Activated CD4-positive, alpha-beta T cell treated with anti-CD3 and anti-CD28 coated beads for 36 hours (primary cell): Measurements from ENCODE around the gene EHHADH. TPM values are rescaled to one million over a fixed set of nuclear protein-coding genes. Genes with fewer than 3 reads are reported as not detected.
"Not testable (repeated sequence)": the region's sequence is repeated elsewhere in the genome, so short reads cannot be mapped to it uniquely, and the experiment has no call there.

Experiments
- ATAC-seq: fragments of 200-7000 bp; cut with Tn5 transposase; one replicate; pipeline ENCODE4 v1.10.0; 2021; ENCODE audit warnings: mild to moderate bottlenecking, moderate library complexity
- CTCF ChIA-PET: fragments of 350-600 bp; sonication (Branson Sonifier 250); formaldehyde crosslinking; loops from one replicate; lab custom pipeline; 2021; ENCODE audit warnings: antibody characterized with exemption; lab: Charles Lee
- POLR2A ChIA-PET: fragments of 350-600 bp; sonication (Branson Sonifier 250); formaldehyde crosslinking; loops from one replicate; lab custom pipeline; 2021; ENCODE audit warnings: antibody characterized with exemption, inconsistent platforms; lab: Charles Lee
- DNase-seq: peaks from one replicate; pipeline ENCODE4 v3.0.0-alpha.2; 2020
- H3K27ac Mint-ChIP-seq: one replicate; pipeline ENCODE4 v1.8.0; 2021; ENCODE audit warnings: mixed read lengths
- H3K27me3 Mint-ChIP-seq: one replicate; pipeline ENCODE4 v1.8.0; 2021; ENCODE audit warnings: mixed read lengths
- H3K36me3 Mint-ChIP-seq: one replicate; pipeline ENCODE4 v1.8.0; 2021; ENCODE audit warnings: low read depth, mixed read lengths
- H3K4me1 Mint-ChIP-seq: one replicate; pipeline ENCODE4 v1.8.0; 2021; ENCODE audit warnings: mixed read lengths
- H3K4me3 Mint-ChIP-seq: one replicate; pipeline ENCODE4 v1.8.0; 2021; ENCODE audit warnings: mild to moderate bottlenecking, moderate library complexity, mixed read lengths
- H3K9me3 Mint-ChIP-seq: one replicate; pipeline ENCODE4 v1.8.0; 2021; ENCODE audit warnings: low read depth, mixed read lengths
- intact Hi-C, 2 experiments: fragments of 100-400 bp; cut with DNase I in 1 of 2; cut with micrococcal nuclease in 1 of 2; formaldehyde crosslinking; loops; one replicate each; pipeline versions ENCODE4 v1.14.2 to v1.15.1; 2022 to 2024; cut with DNase I, micrococcal nuclease
- total RNA-seq, 2 experiments: library from RNA; stranded (reverse); gene quantifications; one replicate each; pipeline ENCODE4 v1.2.3, GENCODE V29; 2021

The EHHADH gene
- total RNA-seq, 2 experiments from 2014 or later: 2.7 to 3.3 TPM

- Mint-ChIP-seq H3K4me3 (no peak overlapping the region), H3K9me3 (peaks cover 3% of the 10 kb centered on the region), H3K36me3 (peaks cover 7% of the 10 kb centered on the region), H3K27ac (no peak overlapping the region), H3K4me1 (peaks cover 5% of the 10 kb centered on the region), H3K27me3 (peaks cover 25% of the 10 kb centered on the region)
- intact Hi-C loops: no loop called here
- DNase-seq: no peak
- POLR2A ChIA-PET: no interaction called here
- CTCF ChIA-PET: interaction anchor here (0.6 to 1.4 kb wide), 3 partner anchors 16 to 39 kb away, joined by 3 to 4 read pairs (median 3); no protein-coding TSS in a partner anchor
- ATAC-seq: no peak
Observed at GRCh38 chr3:185250653-185251052, 3.2 kb downstream of the EHHADH start.

GRCh38 chr3:185250247-185250646, 3.6 kb downstream of the EHHADH start:
- no peak for ATAC-seq
- intact Hi-C loops: no loop called here
- no peak overlapping the region for H3K27ac Mint-ChIP-seq
- peaks cover 5% of the 10 kb centered on the region for H3K4me1 Mint-ChIP-seq
- POLR2A ChIA-PET: no interaction called here
- H3K36me3 Mint-ChIP-seq: peaks cover 7% of the 10 kb centered on the region
- H3K4me3 Mint-ChIP-seq: no peak overlapping the region
- CTCF ChIA-PET: interaction anchor here (1.1 kb wide), 1 partner anchor 39 kb away, joined by 3 read pairs; no protein-coding TSS in a partner anchor
- DNase-seq: no peak
- peaks cover 25% of the 10 kb centered on the region for H3K27me3 Mint-ChIP-seq
- H3K9me3 Mint-ChIP-seq: peaks cover 3% of the 10 kb centered on the region

- ChIA-PET POLR2A (no interaction called here), CTCF (no interaction called here)
- no peak for DNase-seq
- intact Hi-C loops: no loop called here
- Mint-ChIP-seq H3K27ac (no peak overlapping the region), H3K36me3 (peaks cover 8% of the 10 kb centered on the region), H3K4me3 (no peak overlapping the region), H3K9me3 (peaks cover 23% of the 10 kb centered on the region), H3K27me3 (peaks cover 20% of the 10 kb centered on the region), H3K4me1 (no peaks in the 10 kb centered on the region)
- no peak for ATAC-seq
Observed at GRCh38 chr3:185242642-185243041, 11.2 kb downstream of the EHHADH start.

- ATAC-seq (no peak), DNase-seq (no peak)
- ChIA-PET CTCF (no interaction called here), POLR2A (no interaction called here)
- Mint-ChIP-seq H3K9me3 (peaks cover 17% of the 10 kb centered on the region), H3K27me3 (peaks cover 6% of the 10 kb centered on the region), H3K36me3 (peaks cover 11% of the 10 kb centered on the region), H3K4me1 (no peaks in the 10 kb centered on the region), H3K27ac (no peak overlapping the region), H3K4me3 (no peak overlapping the region)
- intact Hi-C loops: no loop called here
Observed at GRCh38 chr3:185236969-185237368, 16.9 kb downstream of the EHHADH start.

GRCh38 chr3:185233328-185233727, 20.5 kb downstream of the EHHADH start:
- intact Hi-C loops: no loop called here
- Mint-ChIP-seq H3K27ac (no peak overlapping the region), H3K9me3 (peaks cover 4% of the 10 kb centered on the region), H3K27me3 (no peaks in the 10 kb centered on the region), H3K4me3 (no peak overlapping the region), H3K36me3 (peaks cover 7% of the 10 kb centered on the region), H3K4me1 (no peaks in the 10 kb centered on the region)
- no peak for DNase-seq
- POLR2A ChIA-PET: no interaction called here
- CTCF ChIA-PET: no interaction called here
- no peak for ATAC-seq

- POLR2A ChIA-PET: not testable (repeated sequence)
Observed at GRCh38 chr3:185226526-185226925, 27.3 kb downstream of the EHHADH start.

GRCh38 chr3:185225523-185225922, 28.3 kb downstream of the EHHADH start:
- intact Hi-C loops: no loop called here
- Mint-ChIP-seq H3K4me1 (no peaks in the 10 kb centered on the region), H3K4me3 (no peak overlapping the region), H3K36me3 (no peaks in the 10 kb centered on the region), H3K27me3 (no peaks in the 10 kb centered on the region), H3K27ac (no peak overlapping the region), H3K9me3 (no peaks in the 10 kb centered on the region)
- ChIA-PET POLR2A (no interaction called here), CTCF (interaction anchor here (0.6 to 0.8 kb wide), 2 partner anchors 82 to 700 kb away, joined by 3 read pairs; no protein-coding TSS in a partner anchor)
- ATAC-seq (no peak), DNase-seq (no peak)

More at GRCh38 chr3:185226526-185226925, 27.3 kb downstream of the EHHADH start:
- H3K9me3 Mint-ChIP-seq, intact Hi-C loops, DNase-seq, H3K27me3 Mint-ChIP-seq, H3K4me3 Mint-ChIP-seq, H3K27ac Mint-ChIP-seq, H3K36me3 Mint-ChIP-seq, H3K4me1 Mint-ChIP-seq, ATAC-seq: not testable (repeated sequence)
- CTCF ChIA-PET: interaction anchor here (0.7 to 1.0 kb wide), 2 partner anchors 17 to 252 kb away, joined by 3 read pairs; no protein-coding TSS in a partner anchor

GRCh38 chr3:185225080-185225479, 28.8 kb downstream of the EHHADH start:
- no peak overlapping the region for H3K27ac Mint-ChIP-seq
- POLR2A ChIA-PET: no interaction called here
- CTCF ChIA-PET: interaction anchor here (0.8 kb wide), 1 partner anchor 82 kb away, joined by 3 read pairs; no protein-coding TSS in a partner anchor

GRCh38 chr3:185221203-185221602, 32.6 kb downstream of the EHHADH start:
- Mint-ChIP-seq H3K36me3 (no peaks in the 10 kb centered on the region), H3K4me1 (no peaks in the 10 kb centered on the region), H3K4me3 (no peak overlapping the region), H3K9me3 (no peaks in the 10 kb centered on the region), H3K27ac (no peak overlapping the region), H3K27me3 (no peaks in the 10 kb centered on the region)
- POLR2A ChIA-PET: no interaction called here
- intact Hi-C loops: no loop called here
- CTCF ChIA-PET: no interaction called here
- DNase-seq (no peak), ATAC-seq (no peak)

More at GRCh38 chr3:185225080-185225479, 28.8 kb downstream of the EHHADH start:
- no peak for ATAC-seq
- no peaks in the 10 kb centered on the region for H3K9me3 Mint-ChIP-seq
- H3K27me3 Mint-ChIP-seq: no peaks in the 10 kb centered on the region
- no peaks in the 10 kb centered on the region for H3K36me3 Mint-ChIP-seq
- intact Hi-C loops: no loop called here
- no peak for DNase-seq
- H3K4me1 Mint-ChIP-seq: no peaks in the 10 kb centered on the region
- no peak overlapping the region for H3K4me3 Mint-ChIP-seq

GRCh38 chr3:185216607-185216958, 37.3 kb downstream of the EHHADH start:
- intact Hi-C loops: loop anchor here in 1 of 2 experiments (1.0 kb wide), 1 partner anchor 341 kb away; no protein-coding TSS in a partner anchor
- no peak for DNase-seq
- no peak overlapping the region for H3K4me3 Mint-ChIP-seq
- ChIA-PET CTCF (interaction anchor here (0.5 to 2.8 kb wide), 3 partner anchors 92 to 251 kb away, joined by 3 to 10 read pairs (median 6); no protein-coding TSS in a partner anchor), POLR2A (no interaction called here)
- H3K4me1 Mint-ChIP-seq: no peaks in the 10 kb centered on the region
- no peaks in the 10 kb centered on the region for H3K36me3 Mint-ChIP-seq
- ATAC-seq: no peak
- no peak overlapping the region for H3K27ac Mint-ChIP-seq
- H3K9me3 Mint-ChIP-seq: no peaks in the 10 kb centered on the region
- no peaks in the 10 kb centered on the region for H3K27me3 Mint-ChIP-seq

- intact Hi-C loops: loop anchor here in 1 of 2 experiments (1.0 kb wide), 1 partner anchor 341 kb away; no protein-coding TSS in a partner anchor
- POLR2A ChIA-PET: no interaction called here
- no peak for ATAC-seq
Observed at GRCh38 chr3:185215873-185216606, 37.8 kb downstream of the EHHADH start.

GRCh38 chr3:185212559-185212958, 41.3 kb downstream of the EHHADH start:
- POLR2A ChIA-PET: no interaction called here

More at GRCh38 chr3:185215873-185216606, 37.8 kb downstream of the EHHADH start:
- Mint-ChIP-seq H3K9me3 (no peaks in the 10 kb centered on the region), H3K4me3 (no peak overlapping the region), H3K27ac (no peak overlapping the region), H3K36me3 (no peaks in the 10 kb centered on the region), H3K4me1 (no peaks in the 10 kb centered on the region), H3K27me3 (no peaks in the 10 kb centered on the region)
- DNase-seq: no peak
- CTCF ChIA-PET: interaction anchor here (0.6 to 2.8 kb wide), 3 partner anchors 40 to 252 kb away, joined by 4 to 10 read pairs (median 6); no protein-coding TSS in a partner anchor

More at GRCh38 chr3:185212559-185212958, 41.3 kb downstream of the EHHADH start:
- Mint-ChIP-seq H3K27me3 (no peaks in the 10 kb centered on the region), H3K9me3 (no peaks in the 10 kb centered on the region), H3K4me3 (no peak overlapping the region), H3K4me1 (no peaks in the 10 kb centered on the region), H3K27ac (no peak overlapping the region), H3K36me3 (no peaks in the 10 kb centered on the region)
- intact Hi-C loops: no loop called here
- no peak for ATAC-seq
- DNase-seq: no peak
- CTCF ChIA-PET: no interaction called here
